NCI-H146 treated with DMSO at 0.1 percent for 48 hours (cell line): ENCODE results near the gene FLG2.
"Not testable (repeated sequence)": the region's sequence is repeated elsewhere in the genome, so short reads cannot be mapped to it uniquely, and the experiment has no call there.

ENCODE experiments used
- DNase-seq: peaks from one replicate; lab custom pipeline; 2025; ENCODE audit not compliant: unreplicated experiment; lab: John Stamatoyannopoulos, UW

Gene FLG2

GRCh38 chr1:152313319-152313801, 46.4 kb downstream of the FLG2 start:
- DNase-seq: no peak

GRCh38 chr1:152312169-152312568, 47.6 kb downstream of the FLG2 start:
- not testable (repeated sequence) for DNase-seq

DNA sequence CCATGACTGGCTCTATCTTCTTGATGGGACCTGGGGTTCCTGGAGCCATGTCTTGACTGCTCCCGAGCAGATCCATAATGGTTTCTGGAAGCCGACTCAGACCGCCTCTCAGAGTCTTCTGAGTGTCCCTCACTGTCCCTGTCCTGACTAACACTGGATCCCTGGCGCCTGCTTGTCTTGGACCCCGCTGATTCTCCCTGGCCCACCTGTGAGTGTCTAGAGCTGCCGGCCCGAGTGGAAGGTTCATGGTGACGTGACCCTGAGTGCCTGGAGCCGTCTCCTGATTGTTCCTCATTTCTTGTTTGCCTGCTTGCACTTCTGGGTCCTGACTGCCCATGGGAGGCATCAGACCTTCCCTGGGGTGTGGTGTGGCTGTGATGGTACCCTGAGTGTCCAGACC, 49.9 kb downstream of the FLG2 start:
- DNase-seq: no peak

GRCh38 chr1:152309320-152309901, 50.4 kb downstream of the FLG2 start:
- DNase-seq: not testable (repeated sequence)

DNA sequence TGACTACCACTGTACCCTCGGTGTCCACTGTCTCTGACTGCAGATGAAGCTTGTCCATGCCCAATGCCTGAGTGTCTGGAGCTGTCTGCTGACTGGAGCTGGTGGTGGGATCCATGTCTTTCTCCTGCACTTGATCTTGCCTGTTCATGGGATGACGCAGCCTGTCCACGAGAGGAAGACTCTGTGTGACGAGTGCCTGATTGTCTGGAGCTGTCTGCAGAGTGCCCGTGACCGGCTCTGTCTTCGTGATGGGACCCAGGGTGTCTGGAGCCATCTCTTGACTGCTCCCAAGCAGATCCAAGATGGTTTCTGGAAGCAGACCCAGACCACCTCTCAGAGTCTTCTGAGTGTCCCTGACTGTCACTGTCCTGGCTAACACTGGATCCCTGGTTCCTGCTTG, 51.0 kb downstream of the FLG2 start:
- DNase-seq: not testable (repeated sequence)

DNA sequence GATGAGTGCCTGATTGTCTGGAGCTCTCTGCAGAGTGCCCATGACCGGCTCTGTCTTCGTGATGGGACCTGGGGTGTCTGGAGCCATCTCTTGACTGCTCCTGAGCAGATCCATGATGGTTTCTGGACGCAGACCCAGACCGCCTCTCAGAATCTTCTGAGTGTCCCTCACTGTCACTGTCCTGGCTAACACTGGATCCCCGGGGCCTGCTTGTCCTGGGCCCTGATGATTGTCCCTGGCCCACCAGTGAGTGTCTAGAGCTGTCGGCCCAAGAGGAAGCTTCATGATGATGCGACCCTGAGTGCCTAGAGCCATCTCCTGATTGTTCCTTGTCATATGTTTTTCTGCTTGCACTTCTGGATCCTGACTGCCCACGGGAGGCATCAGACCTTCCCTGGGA, 51.8 kb downstream of the FLG2 start:
- not testable (repeated sequence) for DNase-seq

GRCh38 chr1:152306123-152306522, 53.7 kb downstream of the FLG2 start:
- not testable (repeated sequence) for DNase-seq

GRCh38 chr1:152304773-152305172, 55.0 kb downstream of the FLG2 start:
- DNase-seq: not testable (repeated sequence)

DNA sequence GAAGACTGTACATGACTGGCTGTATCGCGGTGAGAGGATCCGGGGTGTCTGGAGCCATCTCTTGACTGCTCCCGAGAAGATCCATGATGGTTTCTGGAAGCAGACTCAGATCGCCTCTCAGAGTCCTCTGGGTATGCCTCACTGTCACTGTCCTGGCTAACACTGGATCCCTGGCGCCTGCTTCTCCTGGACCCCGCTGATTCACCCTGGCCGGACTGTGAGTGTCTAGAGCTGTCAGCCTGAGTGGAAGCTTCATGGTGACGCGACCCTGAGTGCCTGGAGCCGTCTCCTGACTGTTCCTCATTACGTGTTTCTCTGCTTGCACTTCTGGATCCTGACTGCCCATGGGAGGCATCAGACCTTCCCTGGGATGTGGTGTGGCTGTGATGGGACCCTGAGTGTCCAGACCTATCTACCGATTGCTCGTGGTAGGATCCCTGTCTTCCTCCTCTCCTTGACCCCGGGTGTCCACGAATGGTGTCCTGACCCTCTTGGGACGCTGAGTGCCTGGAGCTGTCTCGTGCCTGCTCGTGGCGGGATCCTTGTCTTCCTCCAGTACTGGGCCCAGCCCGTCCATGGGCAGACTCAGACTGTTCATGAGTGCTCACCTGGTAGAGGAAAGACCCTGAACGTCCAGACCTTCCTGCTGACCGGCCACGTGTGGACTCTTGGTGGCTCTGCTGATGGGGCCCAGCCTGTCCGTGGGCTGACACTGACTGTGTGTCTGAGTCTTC, 56.5 kb downstream of the FLG2 start:
- not testable (repeated sequence) for DNase-seq
